Erythroblast (primary cell): ENCODE results near the gene GPR137C.

ENCODE experiments used
- GATA1 ChIP-seq: IDR thresholded peaks from 2 replicates; pipeline ENCODE4 v1.6.1; 2011; ENCODE audit warnings: low read depth, mild to moderate bottlenecking, control low read depth, low read length, moderate library complexity
- POLR2A ChIP-seq: IDR thresholded peaks from 2 replicates; pipeline ENCODE4 v1.6.1; 2011; ENCODE audit warnings: mild to moderate bottlenecking, low read length

- TF ChIP-seq POLR2A (no peak), GATA1 (no peak)
These were observed 107.7 kb downstream of the GPR137C start for GRCh38 chr14:52660325-52660724.
